Liver (tissue), 9 donors: Measurements from ENCODE around the gene WNK1. TPM values are rescaled to one million over a fixed set of nuclear protein-coding genes. Genes with fewer than 3 reads are reported as not detected.

Experiments
- DNase-seq: peaks from one replicate; pipeline ENCODE4 v3.0.0-alpha.2; 2017; ENCODE audit warnings: low spot score
- H3K27ac ChIP-seq, 2 donors: one replicate each; pipeline ENCODE4 v1.7.0; 2013; ENCODE audit warnings: inconsistent platforms in 2 of 2, low read length in 2 of 2, control low read depth in 1 of 2, low read depth in 1 of 2, mild to moderate bottlenecking in 1 of 2
- H3K27me3 ChIP-seq, 4 donors: one replicate each; pipeline versions ENCODE4 v1.6.1 to v1.7.0; 2013; ENCODE audit warnings: low read length in 3 of 4, inconsistent platforms in 1 of 4, mild to moderate bottlenecking in 1 of 4, moderate library complexity in 1 of 4; ENCODE audit not compliant: control insufficient read depth in 4 of 4, insufficient read depth in 4 of 4
- H3K36me3 ChIP-seq, 4 donors: one replicate each; pipeline versions ENCODE4 v1.6.1 to v1.7.0; 2013; ENCODE audit warnings: low read length in 3 of 4, mild to moderate bottlenecking in 3 of 4, low read depth in 1 of 4, moderate library complexity in 1 of 4; ENCODE audit not compliant: control insufficient read depth in 4 of 4, insufficient read depth in 3 of 4
- H3K4me1 ChIP-seq, 4 donors: one replicate each; pipeline versions ENCODE4 v1.6.1 to v1.7.0; 2013; ENCODE audit warnings: low read length in 3 of 4, mild to moderate bottlenecking in 3 of 4, moderate library complexity in 1 of 4; ENCODE audit not compliant: control insufficient read depth in 4 of 4, insufficient read depth in 4 of 4
- H3K4me3 ChIP-seq, 3 donors: one replicate each; pipeline versions ENCODE4 v1.6.1 to v1.7.0; 2013; ENCODE audit warnings: low read length in 3 of 3, control low read depth in 1 of 3, low read depth in 1 of 3, mild to moderate bottlenecking in 1 of 3
- H3K9ac ChIP-seq, 2 donors: one replicate each; pipeline ENCODE4 v1.7.0; 2013; ENCODE audit warnings: low read length in 2 of 2, mild to moderate bottlenecking in 2 of 2, moderate library complexity in 2 of 2, control low read depth in 1 of 2, low read depth in 1 of 2
- H3K9me3 ChIP-seq, 4 donors: one replicate each; pipeline versions ENCODE4 v1.6.1 to v1.7.0; 2013; ENCODE audit warnings: low read length in 3 of 4; ENCODE audit not compliant: control insufficient read depth in 4 of 4
- FOXA1 ChIP-seq: IDR thresholded peaks from 2 replicates; pipeline ENCODE4 v1.6.1; 2016; ENCODE audit warnings: antibody characterized with exemption
- FOXA2 ChIP-seq: IDR thresholded peaks from 2 replicates; pipeline ENCODE4 v1.6.1; 2016; ENCODE audit warnings: antibody characterized with exemption
- GABPA ChIP-seq, 2 donors: IDR thresholded peaks in 1 of 2; conservative IDR thresholded peaks in 1 of 2; 2 replicates each; pipeline ENCODE4 v1.6.1; 2016; ENCODE audit warnings: antibody characterized with exemption in 2 of 2, mild to moderate bottlenecking in 1 of 2, moderate library complexity in 1 of 2
- JUND ChIP-seq, 2 donors: IDR thresholded peaks; 2 replicates each; pipeline ENCODE4 v1.6.1; 2016; ENCODE audit warnings: antibody characterized with exemption in 2 of 2
- NR2F2 ChIP-seq: IDR thresholded peaks from 2 replicates; pipeline ENCODE4 v1.6.1; 2016; ENCODE audit warnings: antibody characterized with exemption
- RXRA ChIP-seq, 2 donors: IDR thresholded peaks; 2 replicates each; pipeline ENCODE4 v1.6.1; 2017 to 2018; ENCODE audit warnings: antibody characterized with exemption in 2 of 2, mild to moderate bottlenecking in 1 of 2
- SP1 ChIP-seq: IDR thresholded peaks from 2 replicates; pipeline ENCODE4 v1.6.1; 2018; ENCODE audit warnings: antibody characterized with exemption, mild to moderate bottlenecking
- TAF1 ChIP-seq: conservative IDR thresholded peaks from 2 replicates; pipeline ENCODE4 v1.6.1; 2016; ENCODE audit warnings: antibody characterized with exemption, mild to moderate bottlenecking
- YY1 ChIP-seq: IDR thresholded peaks from 2 replicates; pipeline ENCODE4 v1.6.1; 2016; ENCODE audit warnings: antibody characterized with exemption, mild to moderate bottlenecking
- WGBS: extraction: QIAGEN DNeasy Blood & Tissue Kit; methylation state at CpG from one replicate; pipeline ENCODE4 v1.1.7; 2013; 5-methylcytosine and 5-hydroxymethylcytosine counted together
- polyA plus RNA-seq, 2 donors: library from polyadenylated mRNA; stranded (reverse) in 1 of 2; unstranded in 1 of 2; fragments of 200-250 nt in 1 of 2; fragments of >200 nt in 1 of 2; fragmentation: Nextera tagmentation in 1 of 2; extraction: Ambion mirVana in 1 of 2; gene quantifications; one replicate each; pipeline versions ENCODE4 v1.2.1 to v1.2.3, GENCODE V29; 2013 to 2015
- total RNA-seq, 2 donors: library from RNA; depleted of rRNA; stranded (reverse); fragments of >200 nt; gene quantifications; one replicate each; pipeline ENCODE4 v1.2.3, GENCODE V29; 2014
- TF ChIP-seq, protein P1 (sequence below): fragments of 150-350 bp; IDR thresholded peaks from 2 replicates; pipeline ENCODE4 v1.5.1; 2017; ENCODE audit warnings: improper control_type of control experiment, low read depth, low read length; ENCODE audit not compliant: missing input control
- TF ChIP-seq, protein P2 (sequence below): IDR thresholded peaks from 2 replicates; pipeline ENCODE4 v1.6.1; 2016; ENCODE audit warnings: antibody characterized with exemption
- TF ChIP-seq, protein P3 (sequence below): IDR thresholded peaks from 2 replicates; pipeline ENCODE4 v1.6.1; 2016; ENCODE audit warnings: antibody characterized with exemption
- TF ChIP-seq, protein P4 (sequence below): IDR thresholded peaks from 2 replicates; pipeline ENCODE4 v1.6.1; 2016; ENCODE audit warnings: antibody characterized with exemption, mild to moderate bottlenecking
- donor health status: healthy.
- donor health status: healthy.
- donor health status: healthy.
- donor health status: healthy.
- donor health status: healthy.

Gene WNK1
- total and polyA plus RNA-seq, 4 donors = 22.4 to 299 (median 53.8) TPM

DNA sequence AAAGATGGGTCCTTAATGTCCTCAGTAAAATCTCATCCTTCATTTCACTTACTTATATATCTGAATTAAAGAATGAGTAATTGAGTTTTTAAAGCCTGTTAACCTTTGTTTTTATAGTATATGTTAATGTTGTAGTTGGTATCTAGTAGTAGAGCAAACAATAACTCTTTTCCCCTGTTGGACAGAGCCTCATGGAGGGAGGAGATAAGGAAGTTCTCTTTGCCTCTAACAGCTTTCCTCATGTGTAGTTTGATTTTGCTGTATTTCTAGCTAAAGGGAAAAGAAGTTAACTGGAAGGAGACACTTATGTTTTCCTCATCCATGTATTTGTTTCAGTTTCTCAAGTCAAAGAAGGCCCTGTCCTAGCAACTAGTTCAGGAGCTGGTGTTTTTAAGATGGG, 141.8 kb downstream of the WNK1 start:
- TF ChIP-seq RXRA (IDR thresholded peaks at IDR 0.05) = no peak
- TF ChIP-seq GABPA (IDR thresholded peaks at IDR 0.05 in 1 of 2, conservative IDR thresholded peaks at IDR 0.05 in 1 of 2) = no peak
- TF ChIP-seq YY1 = no peak
- no peak for TF ChIP-seq JUND (IDR thresholded peaks at IDR 0.05)
- TF ChIP-seq, protein P1, sequence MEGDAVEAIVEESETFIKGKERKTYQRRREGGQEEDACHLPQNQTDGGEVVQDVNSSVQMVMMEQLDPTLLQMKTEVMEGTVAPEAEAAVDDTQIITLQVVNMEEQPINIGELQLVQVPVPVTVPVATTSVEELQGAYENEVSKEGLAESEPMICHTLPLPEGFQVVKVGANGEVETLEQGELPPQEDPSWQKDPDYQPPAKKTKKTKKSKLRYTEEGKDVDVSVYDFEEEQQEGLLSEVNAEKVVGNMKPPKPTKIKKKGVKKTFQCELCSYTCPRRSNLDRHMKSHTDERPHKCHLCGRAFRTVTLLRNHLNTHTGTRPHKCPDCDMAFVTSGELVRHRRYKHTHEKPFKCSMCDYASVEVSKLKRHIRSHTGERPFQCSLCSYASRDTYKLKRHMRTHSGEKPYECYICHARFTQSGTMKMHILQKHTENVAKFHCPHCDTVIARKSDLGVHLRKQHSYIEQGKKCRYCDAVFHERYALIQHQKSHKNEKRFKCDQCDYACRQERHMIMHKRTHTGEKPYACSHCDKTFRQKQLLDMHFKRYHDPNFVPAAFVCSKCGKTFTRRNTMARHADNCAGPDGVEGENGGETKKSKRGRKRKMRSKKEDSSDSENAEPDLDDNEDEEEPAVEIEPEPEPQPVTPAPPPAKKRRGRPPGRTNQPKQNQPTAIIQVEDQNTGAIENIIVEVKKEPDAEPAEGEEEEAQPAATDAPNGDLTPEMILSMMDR = no peak
- TF ChIP-seq, protein P2, sequence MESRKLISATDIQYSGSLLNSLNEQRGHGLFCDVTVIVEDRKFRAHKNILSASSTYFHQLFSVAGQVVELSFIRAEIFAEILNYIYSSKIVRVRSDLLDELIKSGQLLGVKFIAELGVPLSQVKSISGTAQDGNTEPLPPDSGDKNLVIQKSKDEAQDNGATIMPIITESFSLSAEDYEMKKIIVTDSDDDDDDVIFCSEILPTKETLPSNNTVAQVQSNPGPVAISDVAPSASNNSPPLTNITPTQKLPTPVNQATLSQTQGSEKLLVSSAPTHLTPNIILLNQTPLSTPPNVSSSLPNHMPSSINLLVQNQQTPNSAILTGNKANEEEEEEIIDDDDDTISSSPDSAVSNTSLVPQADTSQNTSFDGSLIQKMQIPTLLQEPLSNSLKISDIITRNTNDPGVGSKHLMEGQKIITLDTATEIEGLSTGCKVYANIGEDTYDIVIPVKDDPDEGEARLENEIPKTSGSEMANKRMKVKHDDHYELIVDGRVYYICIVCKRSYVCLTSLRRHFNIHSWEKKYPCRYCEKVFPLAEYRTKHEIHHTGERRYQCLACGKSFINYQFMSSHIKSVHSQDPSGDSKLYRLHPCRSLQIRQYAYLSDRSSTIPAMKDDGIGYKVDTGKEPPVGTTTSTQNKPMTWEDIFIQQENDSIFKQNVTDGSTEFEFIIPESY = no peak
- no peak overlapping the region for H3K27ac ChIP-seq

DNA sequence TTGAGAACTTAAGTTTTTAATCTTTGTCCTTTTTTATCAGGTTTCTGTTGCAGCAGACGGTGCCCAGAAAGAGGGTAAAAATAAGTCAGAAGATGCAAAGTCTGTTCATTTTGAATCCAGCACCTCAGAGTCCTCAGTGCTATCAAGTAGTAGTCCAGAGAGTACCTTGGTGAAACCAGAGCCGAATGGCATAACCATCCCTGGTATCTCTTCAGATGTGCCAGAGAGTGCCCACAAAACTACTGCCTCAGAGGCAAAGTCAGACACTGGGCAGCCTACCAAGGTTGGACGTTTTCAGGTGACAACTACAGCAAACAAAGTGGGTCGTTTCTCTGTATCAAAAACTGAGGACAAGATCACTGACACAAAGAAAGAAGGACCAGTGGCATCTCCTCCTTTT, 143.7 kb downstream of the WNK1 start:
- H3K9me3 ChIP-seq = no peaks in the 10 kb centered on the region
- H3K4me1 ChIP-seq = no peaks in the 10 kb centered on the region
- no peak overlapping the region for H3K4me3 ChIP-seq
- no peak for TF ChIP-seq JUND (IDR thresholded peaks at IDR 0.05)
- no peak for DNase-seq
- H3K36me3 ChIP-seq = peaks cover 19 to 64% (median 52%) of the 10 kb centered on the region in 4 donors
- no peak overlapping the region for H3K9ac ChIP-seq
- no peak overlapping the region for H3K27ac ChIP-seq
- 59% methylated on average over 4 of the region's 4 CpGs for WGBS
- no peaks in the 10 kb centered on the region for H3K27me3 ChIP-seq

More for the DNA sequence above, 141.8 kb downstream of the WNK1 start:
- no peak overlapping the region for H3K9ac ChIP-seq
- DNase-seq = no peak
- H3K9me3 ChIP-seq = no peaks in the 10 kb centered on the region
- no peaks in the 10 kb centered on the region for H3K27me3 ChIP-seq
- peaks cover 18 to 54% (median 49%) of the 10 kb centered on the region in 4 donors for H3K36me3 ChIP-seq
- H3K4me3 ChIP-seq = no peak overlapping the region
- no peaks in the 10 kb centered on the region for H3K4me1 ChIP-seq

DNA sequence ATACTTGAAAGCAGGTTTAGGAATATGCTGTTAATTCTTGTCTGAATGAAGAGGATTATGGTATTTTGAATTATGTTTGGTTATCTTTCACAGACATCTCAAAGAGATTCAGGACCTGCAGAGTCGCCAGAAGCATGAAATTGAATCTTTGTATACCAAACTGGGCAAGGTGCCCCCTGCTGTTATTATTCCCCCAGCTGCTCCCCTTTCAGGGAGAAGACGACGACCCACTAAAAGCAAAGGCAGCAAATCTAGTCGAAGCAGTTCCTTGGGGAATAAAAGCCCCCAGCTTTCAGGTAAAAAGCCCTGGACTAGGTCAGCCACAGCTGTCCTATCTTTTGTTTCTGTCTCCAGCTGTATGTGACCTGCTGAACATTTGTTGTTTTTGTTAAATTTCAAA, 145.0 kb downstream of the WNK1 start:
- WGBS = 99% methylated on average over 4 of the region's 4 CpGs
- peaks cover 0 to 6% (median 5%) of the 10 kb centered on the region in 4 donors for H3K4me1 ChIP-seq
- H3K9ac ChIP-seq = no peak overlapping the region
- peaks cover 21 to 69% (median 59%) of the 10 kb centered on the region in 4 donors for H3K36me3 ChIP-seq
- TF ChIP-seq JUND (IDR thresholded peaks at IDR 0.05) (no peak), TAF1 (no peak), YY1 (no peak), FOXA2 (no peak), SP1 (no peak), RXRA (IDR thresholded peaks at IDR 0.05) (no peak), FOXA1 (no peak), NR2F2 (no peak), GABPA (IDR thresholded peaks at IDR 0.05 in 1 of 2, conservative IDR thresholded peaks at IDR 0.05 in 1 of 2) (no peak)
- TF ChIP-seq, protein P2 = no peak
- TF ChIP-seq, protein P3, sequence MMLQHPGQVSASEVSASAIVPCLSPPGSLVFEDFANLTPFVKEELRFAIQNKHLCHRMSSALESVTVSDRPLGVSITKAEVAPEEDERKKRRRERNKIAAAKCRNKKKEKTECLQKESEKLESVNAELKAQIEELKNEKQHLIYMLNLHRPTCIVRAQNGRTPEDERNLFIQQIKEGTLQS = no peak
- TF ChIP-seq, protein P4, sequence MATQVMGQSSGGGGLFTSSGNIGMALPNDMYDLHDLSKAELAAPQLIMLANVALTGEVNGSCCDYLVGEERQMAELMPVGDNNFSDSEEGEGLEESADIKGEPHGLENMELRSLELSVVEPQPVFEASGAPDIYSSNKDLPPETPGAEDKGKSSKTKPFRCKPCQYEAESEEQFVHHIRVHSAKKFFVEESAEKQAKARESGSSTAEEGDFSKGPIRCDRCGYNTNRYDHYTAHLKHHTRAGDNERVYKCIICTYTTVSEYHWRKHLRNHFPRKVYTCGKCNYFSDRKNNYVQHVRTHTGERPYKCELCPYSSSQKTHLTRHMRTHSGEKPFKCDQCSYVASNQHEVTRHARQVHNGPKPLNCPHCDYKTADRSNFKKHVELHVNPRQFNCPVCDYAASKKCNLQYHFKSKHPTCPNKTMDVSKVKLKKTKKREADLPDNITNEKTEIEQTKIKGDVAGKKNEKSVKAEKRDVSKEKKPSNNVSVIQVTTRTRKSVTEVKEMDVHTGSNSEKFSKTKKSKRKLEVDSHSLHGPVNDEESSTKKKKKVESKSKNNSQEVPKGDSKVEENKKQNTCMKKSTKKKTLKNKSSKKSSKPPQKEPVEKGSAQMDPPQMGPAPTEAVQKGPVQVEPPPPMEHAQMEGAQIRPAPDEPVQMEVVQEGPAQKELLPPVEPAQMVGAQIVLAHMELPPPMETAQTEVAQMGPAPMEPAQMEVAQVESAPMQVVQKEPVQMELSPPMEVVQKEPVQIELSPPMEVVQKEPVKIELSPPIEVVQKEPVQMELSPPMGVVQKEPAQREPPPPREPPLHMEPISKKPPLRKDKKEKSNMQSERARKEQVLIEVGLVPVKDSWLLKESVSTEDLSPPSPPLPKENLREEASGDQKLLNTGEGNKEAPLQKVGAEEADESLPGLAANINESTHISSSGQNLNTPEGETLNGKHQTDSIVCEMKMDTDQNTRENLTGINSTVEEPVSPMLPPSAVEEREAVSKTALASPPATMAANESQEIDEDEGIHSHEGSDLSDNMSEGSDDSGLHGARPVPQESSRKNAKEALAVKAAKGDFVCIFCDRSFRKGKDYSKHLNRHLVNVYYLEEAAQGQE = no peak
- H3K27me3 ChIP-seq = no peaks in the 10 kb centered on the region
- no peak overlapping the region for H3K4me3 ChIP-seq
- H3K9me3 ChIP-seq = no peaks in the 10 kb centered on the region
- no peak overlapping the region for H3K27ac ChIP-seq
- DNase-seq = no peak
